ENCODE results near the gene CRIM1.

Gene CRIM1

DNA sequence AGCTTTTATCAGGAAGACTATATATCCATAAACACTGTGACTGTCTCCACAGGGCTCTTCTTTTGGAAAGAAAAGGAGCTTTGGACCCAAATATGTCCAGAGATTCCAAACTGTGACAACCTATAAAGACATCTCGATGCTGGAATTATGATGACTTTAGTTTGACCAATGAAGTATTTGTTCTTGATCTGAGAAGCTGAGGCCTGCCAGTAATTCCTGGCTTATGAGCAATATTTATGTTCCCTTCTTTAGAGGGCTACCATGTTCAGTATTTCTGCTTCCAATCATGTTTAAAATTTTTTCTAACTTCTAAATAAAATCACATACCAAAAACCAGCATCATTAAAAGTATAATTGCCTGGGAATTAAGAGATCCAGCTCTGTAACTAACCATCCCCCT lies 201.3 kb downstream of the CRIM1 start:
- DNase-seq (ENCODE audit: low read depth) = no peak

DNA sequence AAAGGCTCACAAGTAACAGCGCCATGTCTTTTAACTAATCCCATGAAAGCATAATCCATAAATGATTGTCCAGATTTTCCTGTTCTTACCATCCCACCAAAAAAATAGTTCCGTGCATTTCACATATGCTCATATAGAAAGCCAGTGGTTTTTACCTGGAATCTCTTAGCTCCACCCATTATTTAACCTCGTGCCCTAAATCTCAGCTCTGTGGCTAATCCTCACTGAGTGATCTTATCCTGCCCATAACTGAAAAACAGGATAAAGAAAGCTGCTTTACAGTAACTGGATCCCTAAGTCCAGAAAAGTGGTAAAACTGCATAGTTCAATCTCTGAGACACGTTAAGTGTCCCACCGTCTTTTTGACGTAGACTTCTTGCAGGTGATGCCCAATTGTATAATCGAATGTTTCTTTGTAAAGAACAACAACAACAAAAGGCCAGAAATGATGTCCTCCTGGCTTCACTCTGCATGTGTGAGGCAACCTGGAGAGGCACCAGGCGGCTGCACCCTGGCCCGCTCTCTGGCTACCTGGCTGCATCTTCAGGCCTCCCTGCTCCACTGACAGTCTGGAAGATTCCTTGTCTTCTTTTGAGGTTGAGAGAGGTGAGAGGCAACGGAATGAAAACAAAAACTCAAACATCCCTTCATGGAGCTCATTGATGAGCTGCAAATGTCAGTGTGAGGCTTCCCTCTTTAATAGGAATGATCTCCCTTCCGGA lies 203.8 kb downstream of the CRIM1 start:
- no peak for DNase-seq (ENCODE audit: low read depth)

DNA sequence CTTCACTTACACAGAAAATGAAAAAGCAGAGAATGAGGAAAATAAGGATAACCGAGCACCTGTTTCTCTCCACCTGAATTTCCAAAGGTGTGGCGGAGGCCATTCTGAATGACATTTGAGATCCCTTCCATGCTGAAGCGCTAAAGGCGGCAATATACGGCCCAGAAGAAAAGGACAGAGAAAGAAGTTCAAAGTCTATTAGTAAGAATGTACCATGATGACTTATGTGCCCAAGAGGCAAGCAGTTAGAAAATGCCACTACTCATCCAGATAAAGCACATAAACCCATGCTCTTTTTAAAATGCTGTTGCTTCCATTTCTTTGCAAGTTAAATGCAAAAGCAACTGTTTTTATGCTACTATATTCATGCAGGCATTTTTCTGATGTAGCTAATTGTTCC lies 205.1 kb downstream of the CRIM1 start:
- no peak for DNase-seq (ENCODE audit: low read depth)

DNA sequence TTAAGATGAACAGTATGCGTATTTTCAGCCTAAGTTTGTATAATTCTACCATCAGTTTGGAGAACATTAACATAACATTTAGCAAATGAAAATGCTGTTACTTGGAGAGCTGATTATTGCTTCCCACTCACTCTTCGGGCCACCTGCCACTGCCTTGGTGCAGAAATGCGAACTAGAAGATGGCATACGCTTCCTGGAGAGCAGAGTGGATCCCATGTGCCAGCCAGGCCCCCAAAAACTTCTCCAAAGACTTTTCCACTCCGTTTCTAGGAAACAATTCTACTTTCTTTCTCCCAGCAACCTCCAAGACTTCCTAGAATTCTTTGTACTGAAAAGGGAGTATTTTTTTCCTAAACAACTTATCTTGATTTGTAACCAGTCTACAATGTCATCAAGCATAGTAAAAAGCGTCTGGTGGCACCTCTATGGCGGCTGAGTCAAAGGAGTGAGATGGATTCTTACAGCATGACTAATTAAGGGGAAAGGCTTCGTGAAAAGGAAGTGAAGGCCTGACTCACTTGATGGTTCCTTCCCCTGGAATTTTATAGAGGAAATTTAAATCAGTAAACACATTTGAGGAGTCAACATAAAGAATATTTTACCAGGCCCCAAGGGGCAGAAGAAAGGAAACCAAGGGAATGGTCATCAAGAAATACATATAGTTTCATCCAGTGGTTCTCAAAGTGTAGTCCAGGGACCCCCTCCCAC lies 205.8 kb downstream of the CRIM1 start:
- no peak for DNase-seq (ENCODE audit: low read depth)

GRCh38 chr2:36562240-36562639 lies 206.7 kb downstream of the CRIM1 start:
- DNase-seq (ENCODE audit: low read depth) = no peak

GRCh38 chr2:36562973-36563532 lies 207.5 kb downstream of the CRIM1 start:
- DNase-seq (ENCODE audit: low read depth) = no peak

DNA sequence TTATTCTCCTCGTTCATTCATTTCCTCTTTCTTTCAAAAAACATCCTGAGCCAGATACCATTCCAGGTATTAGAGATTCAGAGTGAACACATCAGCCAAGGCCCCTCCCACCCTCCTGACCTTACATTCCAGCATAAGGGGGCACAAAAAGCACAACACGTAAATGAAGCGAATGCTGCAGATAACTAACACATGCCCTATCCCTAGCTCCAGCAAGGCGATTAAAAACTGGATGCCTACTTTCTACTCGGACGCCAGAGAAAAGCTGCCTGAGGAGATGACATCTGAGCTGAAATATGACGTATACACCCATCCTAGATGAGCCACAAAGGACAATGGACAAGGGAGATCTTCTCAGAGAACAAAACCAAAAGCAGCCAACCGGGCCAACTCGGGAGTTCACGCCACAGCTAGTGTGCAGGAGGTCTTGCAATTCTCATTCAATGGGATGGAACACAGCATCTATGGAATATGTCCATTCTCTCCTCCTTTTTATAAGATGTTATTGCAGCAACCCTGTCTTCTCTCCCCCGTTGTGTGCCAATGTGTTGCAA lies 208.9 kb downstream of the CRIM1 start:
- no peak for DNase-seq (ENCODE audit: low read depth)

DNA sequence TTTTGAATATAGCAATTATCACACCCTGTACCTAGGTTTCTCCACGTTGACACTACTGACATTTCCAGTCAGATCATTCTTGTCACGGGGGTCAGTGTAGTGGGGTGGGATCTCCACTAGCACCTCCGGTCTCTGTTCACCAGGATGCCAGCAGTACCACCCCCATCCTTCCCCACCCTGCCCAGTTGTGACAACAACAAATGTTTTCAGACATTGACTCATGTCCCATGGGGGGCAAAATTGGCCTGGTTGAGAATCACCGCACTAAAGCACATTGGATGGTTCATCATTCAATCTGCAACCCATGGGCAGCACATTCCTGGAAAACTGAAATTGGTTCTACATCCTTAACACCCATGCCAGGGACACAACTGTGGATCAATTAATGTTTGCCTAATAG lies 210.1 kb downstream of the CRIM1 start:
- DNase-seq (ENCODE audit: low read depth) = no peak

DNA sequence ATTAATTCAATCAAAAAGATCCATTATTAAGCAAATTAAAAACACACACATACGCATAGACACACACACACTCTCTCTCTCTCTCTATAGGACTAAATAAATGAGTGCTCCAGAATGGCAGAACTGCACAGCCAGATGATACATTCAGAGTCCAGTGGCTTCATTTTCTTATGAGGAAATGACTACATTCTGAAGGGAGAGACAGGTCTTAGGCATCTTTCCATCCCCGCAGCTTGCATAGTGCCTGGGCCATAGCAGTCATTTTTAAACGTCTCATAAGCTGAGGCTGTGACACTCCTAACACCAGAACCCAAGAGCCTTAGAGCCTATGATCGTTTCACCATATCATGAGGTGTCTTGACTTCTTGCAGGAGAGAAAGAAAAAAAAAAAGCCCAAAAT lies 211.3 kb downstream of the CRIM1 start:
- DNase-seq (ENCODE audit: low read depth) = no peak

- DNase-seq (ENCODE audit: low read depth) = no peak
These were observed 212.3 kb downstream of the CRIM1 start for GRCh38 chr2:36567711-36568408.

GRCh38 chr2:36568516-36569246 lies 213.1 kb downstream of the CRIM1 start:
- DNase-seq (ENCODE audit: low read depth) = no peak

GRCh38 chr2:36569267-36569856 lies 213.8 kb downstream of the CRIM1 start:
- DNase-seq (ENCODE audit: low read depth) = no peak

DNA sequence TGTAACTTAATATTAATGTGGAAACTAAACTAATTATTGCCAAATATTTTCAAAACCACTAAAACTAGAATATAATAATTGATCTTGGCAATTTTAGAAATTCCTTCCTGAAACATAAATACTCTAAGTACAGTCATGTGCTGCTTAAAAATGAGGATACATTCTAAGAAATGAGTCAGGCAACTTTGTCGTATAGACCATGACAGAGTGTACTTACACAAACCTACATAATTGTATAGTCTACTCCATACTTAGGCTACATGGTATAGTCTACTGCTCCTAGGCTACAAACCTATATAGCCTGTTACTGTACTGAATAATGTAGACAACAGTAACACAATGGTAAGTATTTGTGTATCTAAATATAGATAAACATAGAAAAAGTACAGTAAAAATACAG lies 214.8 kb downstream of the CRIM1 start:
- no peak for DNase-seq (ENCODE audit: low read depth)

- DNase-seq (ENCODE audit: low read depth) = no peak
These were observed 216.6 kb downstream of the CRIM1 start for GRCh38 chr2:36572054-36572718.

DNA sequence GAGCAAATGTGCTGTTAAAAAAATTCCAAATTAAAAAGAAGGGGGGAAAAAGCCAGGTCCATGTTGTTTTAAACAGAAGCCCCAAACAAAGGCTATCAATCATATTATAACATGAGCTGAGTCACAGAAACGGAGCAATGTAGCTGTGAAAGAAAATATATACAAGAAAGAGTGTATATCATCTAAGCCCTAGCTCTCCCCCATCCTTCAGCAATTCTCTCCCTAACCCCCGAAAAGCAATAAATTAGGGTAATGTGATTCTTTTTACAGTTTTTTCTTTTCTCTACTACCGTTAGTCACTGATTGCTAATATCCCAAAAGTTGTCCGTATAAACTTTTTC lies 217.1 kb downstream of the CRIM1 start:
- DNase-seq (ENCODE audit: low read depth) = no peak

- DNase-seq (ENCODE audit: low read depth) = no peak
These were observed 217.6 kb downstream of the CRIM1 start for GRCh38 chr2:36573165-36573564.

DNA sequence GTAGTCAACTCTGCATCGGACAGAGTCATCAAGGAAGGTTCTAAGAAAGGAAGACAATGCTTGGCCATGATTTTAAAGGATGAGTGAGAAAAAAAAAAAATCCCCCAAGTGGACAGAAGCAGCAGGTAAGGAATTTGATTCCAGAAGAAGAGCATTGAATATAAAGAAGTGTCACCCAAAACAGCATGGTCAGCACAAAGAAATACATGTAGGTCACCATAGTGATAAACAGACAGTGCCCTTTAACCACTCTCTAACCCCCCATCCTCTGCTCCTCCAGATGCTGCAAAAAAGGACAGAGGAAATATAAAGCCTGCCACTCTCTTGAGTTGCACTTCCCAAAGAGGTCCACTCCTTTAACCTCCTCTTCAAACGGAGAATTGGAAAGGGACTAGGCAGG lies 219.0 kb downstream of the CRIM1 start:
- no peak for DNase-seq (ENCODE audit: low read depth)

- DNase-seq (ENCODE audit: low read depth) = no peak
These were observed 222.3 kb downstream of the CRIM1 start for GRCh38 chr2:36577884-36578283.

- DNase-seq (ENCODE audit: low read depth) = no peak
These were observed 223.0 kb downstream of the CRIM1 start for GRCh38 chr2:36578343-36579296.

- DNase-seq (ENCODE audit: low read depth) = no peak
These were observed 223.7 kb downstream of the CRIM1 start for GRCh38 chr2:36579297-36579664.

All from stimulated activated CD8-positive, alpha-beta memory T cell treated with anti-CD3 and anti-CD28 coated beads, Interleukin-7, amount 100 ng/mL, for 24 hours (primary cell).